ENCODE data around the gene GAREM1. TPM values are rescaled to one million over a fixed set of nuclear protein-coding genes. Genes with fewer than 3 reads are reported as not detected.
A peak's percentile ranks its signal among the peaks of the same experiment; 100 is the strongest.

GAREM1 gene
- total and polyA plus RNA-seq, 7 experiments from 2014 or later: 0.06 to 1.0 (median 0.43) TPM; not detected in 2

- CTCF ChIA-PET: no interaction called here
- Mint-ChIP-seq H3K27ac (no peak overlapping the region), H3K4me3 (no peak overlapping the region), H3K36me3 (no peaks in the 10 kb centered on the region), H3K9me3 (no peaks in the 10 kb centered on the region), H3K4me1 (no peaks in the 10 kb centered on the region), H3K27me3 (peaks cover 3 to 25% (median 6%) of the 10 kb centered on the region in 5 donors)
- intact Hi-C loops (cut with micrococcal nuclease): no loop called here
- Histone ChIP-seq H3K27ac (ENCODE audit: low read depth, low read length) (no peak overlapping the region), H3K9me3 (ENCODE audit: control insufficient read depth in 2 of 3, low read length in 3 of 3) (no peaks in the 10 kb centered on the region), H3K4me3 (ENCODE audit: low read length) (no peak overlapping the region), H3K36me3 (ENCODE audit: control insufficient read depth in 2 of 3, insufficient read depth in 3 of 3, low read length in 3 of 3) (no peaks in the 10 kb centered on the region), H3K4me1 (ENCODE audit: control insufficient read depth in 2 of 2, insufficient read depth in 2 of 2, low read length in 2 of 2) (no peaks in the 10 kb centered on the region), H3K27me3 (ENCODE audit: control insufficient read depth in 2 of 2, insufficient read depth in 2 of 2, low read length in 2 of 2) (no peaks in the 10 kb centered on the region)
- ATAC-seq: no peak
- no peak for DNase-seq
- POLR2A ChIA-PET: no interaction called here
Observed at GRCh38 chr18:32355896-32356295, 114.8 kb downstream of the GAREM1 start.

GRCh38 chr18:32354518-32354917, 116.2 kb downstream of the GAREM1 start:
- no peaks in the 10 kb centered on the region for H3K36me3 Mint-ChIP-seq
- DNase-seq (no peak), ATAC-seq (no peak)
- peaks cover 0 to 21% (median 6%) of the 10 kb centered on the region in 5 donors for H3K27me3 Mint-ChIP-seq
- H3K27ac ChIP-seq (ENCODE audit: low read depth, low read length): no peak overlapping the region
- H3K4me3 Mint-ChIP-seq: no peak overlapping the region
- H3K4me1 Mint-ChIP-seq: no peaks in the 10 kb centered on the region
- intact Hi-C loops (cut with micrococcal nuclease): no loop called here
- ChIA-PET CTCF (no interaction called here), POLR2A (no interaction called here)
- H3K36me3 ChIP-seq (ENCODE audit: control insufficient read depth in 2 of 3, insufficient read depth in 3 of 3, low read length in 3 of 3): no peaks in the 10 kb centered on the region
- H3K27ac Mint-ChIP-seq: peak overlapping the region in 1 of 9 donors; percentile 26
- H3K4me1 ChIP-seq (ENCODE audit: control insufficient read depth in 2 of 2, insufficient read depth in 2 of 2, low read length in 2 of 2): no peaks in the 10 kb centered on the region
- no peaks in the 10 kb centered on the region for H3K27me3 ChIP-seq (ENCODE audit: control insufficient read depth in 2 of 2, insufficient read depth in 2 of 2, low read length in 2 of 2)
- H3K4me3 ChIP-seq (ENCODE audit: low read length): no peak overlapping the region
- no peaks in the 10 kb centered on the region for H3K9me3 Mint-ChIP-seq
- H3K9me3 ChIP-seq (ENCODE audit: control insufficient read depth in 2 of 3, low read length in 3 of 3): no peaks in the 10 kb centered on the region

- POLR2A ChIA-PET: no interaction called here
- intact Hi-C loops (cut with micrococcal nuclease): loop anchor here in 1 of 2 donors (1.0 kb wide), 1 partner anchor 12 kb away; no protein-coding TSS in a partner anchor
- Mint-ChIP-seq H3K27me3 (peaks cover 0 to 17% (median 6%) of the 10 kb centered on the region in 5 donors), H3K4me3 (no peak overlapping the region), H3K4me1 (no peaks in the 10 kb centered on the region), H3K36me3 (no peaks in the 10 kb centered on the region), H3K9me3 (no peaks in the 10 kb centered on the region), H3K27ac (no peak overlapping the region)
- H3K9me3 ChIP-seq (ENCODE audit: control insufficient read depth in 2 of 3, low read length in 3 of 3): no peaks in the 10 kb centered on the region
- CTCF ChIA-PET: no interaction called here
- H3K27me3 ChIP-seq (ENCODE audit: control insufficient read depth in 2 of 2, insufficient read depth in 2 of 2, low read length in 2 of 2): no peaks in the 10 kb centered on the region
- no peak overlapping the region for H3K4me3 ChIP-seq (ENCODE audit: low read length)
- no peak for DNase-seq
- H3K27ac ChIP-seq (ENCODE audit: low read depth, low read length): no peak overlapping the region
- H3K4me1 ChIP-seq (ENCODE audit: control insufficient read depth in 2 of 2, insufficient read depth in 2 of 2, low read length in 2 of 2): no peaks in the 10 kb centered on the region
- ATAC-seq: no peak
- no peaks in the 10 kb centered on the region for H3K36me3 ChIP-seq (ENCODE audit: control insufficient read depth in 2 of 3, insufficient read depth in 3 of 3, low read length in 3 of 3)
Observed at GRCh38 chr18:32353257-32353656, 117.4 kb downstream of the GAREM1 start.

- no peak overlapping the region for H3K4me3 ChIP-seq (ENCODE audit: low read length)
- intact Hi-C loops (cut with micrococcal nuclease): no loop called here
- no peak for DNase-seq
- H3K9me3 ChIP-seq (ENCODE audit: control insufficient read depth in 2 of 3, low read length in 3 of 3): no peaks in the 10 kb centered on the region
- peaks cover 0 to 7% (median 5%) of the 10 kb centered on the region in 5 donors for H3K27me3 Mint-ChIP-seq
- H3K36me3 ChIP-seq (ENCODE audit: control insufficient read depth in 2 of 3, insufficient read depth in 3 of 3, low read length in 3 of 3): no peaks in the 10 kb centered on the region
- no peaks in the 10 kb centered on the region for H3K27me3 ChIP-seq (ENCODE audit: control insufficient read depth in 2 of 2, insufficient read depth in 2 of 2, low read length in 2 of 2)
- CTCF ChIA-PET: interaction anchor here (0.7 kb wide), 1 partner anchor 436 kb away, joined by 4 read pairs; no protein-coding TSS in a partner anchor
- no peak overlapping the region for H3K27ac Mint-ChIP-seq
- no peaks in the 10 kb centered on the region for H3K4me1 Mint-ChIP-seq
- no peaks in the 10 kb centered on the region for H3K4me1 ChIP-seq (ENCODE audit: control insufficient read depth in 2 of 2, insufficient read depth in 2 of 2, low read length in 2 of 2)
- H3K9me3 Mint-ChIP-seq: no peaks in the 10 kb centered on the region
- ATAC-seq: no peak
- POLR2A ChIA-PET: no interaction called here
- H3K4me3 Mint-ChIP-seq: no peak overlapping the region
- H3K27ac ChIP-seq (ENCODE audit: low read depth, low read length): no peak overlapping the region
- no peaks in the 10 kb centered on the region for H3K36me3 Mint-ChIP-seq
Observed at GRCh38 chr18:32351032-32351431, 119.7 kb downstream of the GAREM1 start.

GRCh38 chr18:32349728-32350395, 120.8 kb downstream of the GAREM1 start:
- POLR2A ChIA-PET: no interaction called here
- no peak overlapping the region for H3K27ac ChIP-seq (ENCODE audit: low read depth, low read length)
- no peaks in the 10 kb centered on the region for H3K9me3 ChIP-seq (ENCODE audit: control insufficient read depth in 2 of 3, low read length in 3 of 3)
- H3K4me3 Mint-ChIP-seq: no peak overlapping the region
- H3K36me3 Mint-ChIP-seq: no peaks in the 10 kb centered on the region
- peaks cover 0 to 7% (median 5%) of the 10 kb centered on the region in 5 donors for H3K27me3 Mint-ChIP-seq
- ATAC-seq: no peak
- no peaks in the 10 kb centered on the region for H3K4me1 Mint-ChIP-seq
- CTCF ChIA-PET: no interaction called here
- no peaks in the 10 kb centered on the region for H3K4me1 ChIP-seq (ENCODE audit: control insufficient read depth in 2 of 2, insufficient read depth in 2 of 2, low read length in 2 of 2)
- no peak overlapping the region for H3K27ac Mint-ChIP-seq
- no peaks in the 10 kb centered on the region for H3K27me3 ChIP-seq (ENCODE audit: control insufficient read depth in 2 of 2, insufficient read depth in 2 of 2, low read length in 2 of 2)
- intact Hi-C loops (cut with micrococcal nuclease): no loop called here
- H3K36me3 ChIP-seq (ENCODE audit: control insufficient read depth in 2 of 3, insufficient read depth in 3 of 3, low read length in 3 of 3): no peaks in the 10 kb centered on the region
- no peak overlapping the region for H3K4me3 ChIP-seq (ENCODE audit: low read length)
- H3K9me3 Mint-ChIP-seq: no peaks in the 10 kb centered on the region
- no peak for DNase-seq

GRCh38 chr18:32346671-32347070, 124.0 kb downstream of the GAREM1 start:
- Mint-ChIP-seq H3K9me3 (peaks cover 0 to 3% (median 0%) of the 10 kb centered on the region in 11 donors), H3K27ac (no peak overlapping the region), H3K27me3 (peaks cover 0 to 11% (median 5%) of the 10 kb centered on the region in 5 donors), H3K36me3 (no peaks in the 10 kb centered on the region), H3K4me1 (no peaks in the 10 kb centered on the region), H3K4me3 (no peak overlapping the region)
- Histone ChIP-seq H3K27me3 (ENCODE audit: control insufficient read depth in 2 of 2, insufficient read depth in 2 of 2, low read length in 2 of 2) (no peaks in the 10 kb centered on the region), H3K9me3 (ENCODE audit: control insufficient read depth in 2 of 3, low read length in 3 of 3) (no peaks in the 10 kb centered on the region), H3K4me1 (ENCODE audit: control insufficient read depth in 2 of 2, insufficient read depth in 2 of 2, low read length in 2 of 2) (no peaks in the 10 kb centered on the region), H3K36me3 (ENCODE audit: control insufficient read depth in 2 of 3, insufficient read depth in 3 of 3, low read length in 3 of 3) (no peaks in the 10 kb centered on the region), H3K27ac (ENCODE audit: low read depth, low read length) (no peak overlapping the region), H3K4me3 (ENCODE audit: low read length) (no peak overlapping the region)
- POLR2A ChIA-PET: no interaction called here
- DNase-seq (no peak), ATAC-seq (no peak)
- intact Hi-C loops (cut with micrococcal nuclease): no loop called here
- CTCF ChIA-PET: no interaction called here

- Mint-ChIP-seq H3K36me3 (no peaks in the 10 kb centered on the region), H3K4me1 (no peaks in the 10 kb centered on the region), H3K9me3 (peaks cover 0 to 3% (median 0%) of the 10 kb centered on the region in 11 donors), H3K27me3 (peaks cover 0 to 23% (median 5%) of the 10 kb centered on the region in 5 donors), H3K27ac (no peak overlapping the region), H3K4me3 (no peak overlapping the region)
- DNase-seq (no peak), ATAC-seq (no peak)
- H3K27me3 ChIP-seq (ENCODE audit: control insufficient read depth in 2 of 2, insufficient read depth in 2 of 2, low read length in 2 of 2): no peaks in the 10 kb centered on the region
- no peaks in the 10 kb centered on the region for H3K4me1 ChIP-seq (ENCODE audit: control insufficient read depth in 2 of 2, insufficient read depth in 2 of 2, low read length in 2 of 2)
- ChIA-PET POLR2A (no interaction called here), CTCF (no interaction called here)
- H3K9me3 ChIP-seq (ENCODE audit: control insufficient read depth in 2 of 3, low read length in 3 of 3): no peaks in the 10 kb centered on the region
- no peak overlapping the region for H3K27ac ChIP-seq (ENCODE audit: low read depth, low read length)
- no peak overlapping the region for H3K4me3 ChIP-seq (ENCODE audit: low read length)
- H3K36me3 ChIP-seq (ENCODE audit: control insufficient read depth in 2 of 3, insufficient read depth in 3 of 3, low read length in 3 of 3): no peaks in the 10 kb centered on the region
- intact Hi-C loops (cut with micrococcal nuclease): no loop called here
Observed at GRCh38 chr18:32343634-32344033, 127.0 kb downstream of the GAREM1 start.
